Fibroblast of pulmonary artery (primary cell): ENCODE results near the gene SMPD2.

Source experiments
- DNase-seq: peaks from one replicate; pipeline ENCODE4 v3.0.0-alpha.2; 2010; ENCODE audit warnings: low read depth
- H3K4me3 ChIP-seq: replicated peaks from 2 replicates; pipeline ENCODE4 v1.5.1; 2011; ENCODE audit warnings: low read depth, mild to moderate bottlenecking, control low read depth, low read length, moderate library complexity
- CTCF ChIP-seq: IDR thresholded peaks from 2 replicates; pipeline ENCODE4 v1.5.1; 2011; ENCODE audit warnings: mild to moderate bottlenecking, control low read depth, low read length, inconsistent platforms; ENCODE audit errors: missing control alignments

The SMPD2 gene

GRCh38 chr6:109440331-109441068 is at the start of gene SMPD2, which contains the start of gene PPIL6:
SMPD2 (plus strand) TSS chr6:109440724; CDS start chr6:109441122, 398 bp downstream.
PPIL6 (minus strand) TSS chr6:109440628; CDS start chr6:109440590, 38 bp downstream.
- no peak for TF ChIP-seq CTCF
- peak within 1 kb of the TSS; percentile 83 for H3K4me3 ChIP-seq
- DNase-seq: peak; percentile 90

DNA sequence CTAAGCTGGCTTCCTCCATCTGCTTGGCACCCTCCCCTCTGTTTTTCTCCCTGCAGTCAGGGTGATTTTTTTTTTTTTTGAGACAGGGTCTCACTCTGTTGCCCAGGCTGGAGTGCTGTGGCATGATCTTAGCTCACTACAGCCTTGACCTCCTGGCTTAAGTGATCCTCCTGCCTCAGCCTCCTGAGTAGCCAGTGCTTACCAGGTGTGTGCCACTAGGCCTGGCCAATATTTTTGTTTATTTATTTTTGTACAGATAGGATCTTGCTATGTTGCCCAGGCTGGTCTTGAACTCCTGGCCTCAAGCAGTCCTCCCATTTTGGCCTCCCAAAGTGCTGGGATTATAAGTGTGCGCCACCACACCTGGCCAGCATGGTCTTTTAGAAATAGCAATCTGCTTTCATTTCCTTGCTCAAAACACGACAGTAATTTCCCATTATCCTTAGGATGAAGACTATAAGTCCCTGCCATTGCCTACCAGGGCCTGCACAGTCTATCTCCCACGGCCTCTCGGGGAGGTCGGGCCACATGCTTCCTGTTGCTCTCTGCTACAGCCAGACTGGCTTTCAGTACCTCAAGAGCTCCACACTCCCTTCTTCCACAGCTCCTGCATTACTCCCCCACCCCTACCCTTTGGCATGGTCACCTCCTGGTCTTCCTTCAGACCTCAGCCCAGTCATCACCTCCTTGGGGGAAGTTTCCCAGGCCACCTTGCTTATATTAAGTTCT is 47.2 kb upstream of the SMPD2 start:
- DNase-seq: no peak
- H3K4me3 ChIP-seq: no peak overlapping the region
- TF ChIP-seq CTCF: no peak

DNA sequence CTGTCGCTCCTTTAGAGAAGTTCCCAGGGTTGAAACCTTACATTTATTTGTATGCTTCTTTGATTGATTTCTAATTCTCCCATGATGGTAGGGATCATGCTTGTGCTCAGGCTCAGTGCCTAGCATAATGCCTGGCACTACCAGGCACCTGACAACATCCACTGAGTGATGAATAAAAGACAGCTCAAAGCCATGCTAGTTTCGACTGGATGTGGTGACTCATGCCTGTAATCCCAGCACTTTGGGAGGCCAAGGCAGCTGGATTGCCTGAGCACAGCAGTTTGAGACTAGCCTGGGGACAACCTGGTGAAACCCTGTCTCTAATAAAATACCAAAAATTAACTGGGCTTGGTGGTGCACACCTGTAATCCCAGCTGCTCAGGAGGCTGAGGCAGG is 46.6 kb upstream of the SMPD2 start:
- DNase-seq: no peak
- H3K4me3 ChIP-seq: no peak overlapping the region
- TF ChIP-seq CTCF: no peak

GRCh38 chr6:109396046-109396718 is 44.3 kb upstream of the SMPD2 start:
- no peak for TF ChIP-seq CTCF
- H3K4me3 ChIP-seq: no peak overlapping the region
- no peak for DNase-seq

DNA sequence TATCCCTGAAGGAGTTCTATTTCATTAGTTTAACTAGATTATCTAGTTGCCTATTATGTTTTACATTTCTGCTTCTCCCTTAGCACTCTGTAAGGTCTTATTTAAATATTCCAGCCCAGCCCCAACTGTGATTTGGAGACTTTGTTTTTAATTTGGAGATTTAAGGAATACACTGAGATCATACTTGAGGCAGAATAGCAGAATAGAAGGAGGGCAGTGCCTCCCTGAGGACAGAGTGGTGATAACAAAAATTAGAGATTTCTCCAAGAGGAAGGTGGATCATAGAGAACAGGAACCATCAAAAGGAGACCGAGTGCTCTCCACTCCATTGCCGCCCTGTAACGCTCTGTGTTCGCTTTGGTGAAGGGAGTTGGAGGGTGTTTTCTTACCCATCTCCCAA is 43.5 kb upstream of the SMPD2 start:
- no peak overlapping the region for H3K4me3 ChIP-seq
- TF ChIP-seq CTCF: peak; percentile 50
- peak; percentile 58 for DNase-seq

- DNase-seq: peak; percentile 86
- no peak for TF ChIP-seq CTCF
- no peak overlapping the region for H3K4me3 ChIP-seq
These were observed 34.3 kb upstream of the SMPD2 start for GRCh38 chr6:109406196-109406595.
